K562 (cell line): Measurements from ENCODE around the gene POLR2H. TPM values are rescaled to one million over a fixed set of nuclear protein-coding genes. Genes with fewer than 3 reads are reported as not detected.

Experiments used
- ETV6 ChIP-seq, 3 experiments: fragments of 150-350 bp in 1 of 3; sonication (generic) in 1 of 3; formaldehyde crosslinking in 1 of 3; IDR thresholded peaks; 2 replicates each; pipeline versions ENCODE4 v1.6.1 to v1.8.0; 2014 to 2022; ENCODE audit warnings: borderline replicate concordance in 2 of 3, low read depth in 2 of 3, antibody characterized with exemption in 1 of 3, low read length in 1 of 3, mild to moderate bottlenecking in 1 of 3, missing genetic modification reagents in 1 of 3
- FOXJ3 ChIP-seq: sonication (generic); formaldehyde crosslinking; IDR thresholded peaks from 2 replicates; pipeline ENCODE4 v1.4.0; 2020; ENCODE audit warnings: mild to moderate bottlenecking, missing genetic modification reagents
- HDAC1 ChIP-seq, 2 experiments: fragments of 450-650 bp; IDR thresholded peaks; 2 replicates each; pipeline ENCODE4 v1.6.1; 2016 to 2017; ENCODE audit warnings: inconsistent platforms in 1 of 2, mild to moderate bottlenecking in 1 of 2, moderate library complexity in 1 of 2
- HNRNPH1 ChIP-seq: fragments of 200-400 bp; formaldehyde crosslinking; optimal IDR thresholded peaks from 2 replicates; pipeline ENCODE3; 2017; ENCODE audit warnings: low read depth, mild to moderate bottlenecking, low read length, moderate library complexity
- MNT ChIP-seq, 2 experiments: fragments of 450-650 bp; conservative IDR thresholded peaks; 2 replicates each; pipeline ENCODE4 v1.6.1; 2017; ENCODE audit warnings: mild to moderate bottlenecking in 2 of 2, moderate library complexity in 2 of 2
- MTA3 ChIP-seq: fragments of 450-650 bp; formaldehyde crosslinking; IDR thresholded peaks from 2 replicates; pipeline ENCODE4 v1.6.1; 2017; ENCODE audit warnings: mild to moderate bottlenecking, borderline replicate concordance
- NCOA2 ChIP-seq, 2 experiments: fragments of 450-650 bp; IDR thresholded peaks; 2 replicates each; pipeline ENCODE4 v1.6.1; 2018; ENCODE audit warnings: mild to moderate bottlenecking in 2 of 2, moderate library complexity in 1 of 2; ENCODE audit not compliant: partially characterized antibody in 2 of 2
- NELFE ChIP-seq: IDR thresholded peaks from 2 replicates; pipeline ENCODE4 v1.6.1; 2011; ENCODE audit warnings: mild to moderate bottlenecking; ENCODE audit not compliant: insufficient read depth, insufficient read length
- SIN3A ChIP-seq, 2 experiments: fragments of 150-350 bp in 1 of 2; IDR thresholded peaks; 2 replicates each; pipeline ENCODE4 v1.6.1; 2011 to 2016; ENCODE audit warnings: borderline replicate concordance in 2 of 2, low read depth in 2 of 2, low read length in 2 of 2, mild to moderate bottlenecking in 2 of 2, moderate library complexity in 2 of 2; ENCODE audit not compliant: control insufficient read depth in 1 of 2
- SRSF7 ChIP-seq: fragments of 200-400 bp; formaldehyde crosslinking; optimal IDR thresholded peaks from 2 replicates; pipeline ENCODE3; 2017; ENCODE audit warnings: mild to moderate bottlenecking, low read depth, low read length
- TAL1 ChIP-seq: fragments of 450-650 bp; IDR thresholded peaks from 2 replicates; pipeline ENCODE4 v1.6.1; 2016; ENCODE audit warnings: mild to moderate bottlenecking
- TARDBP ChIP-seq: fragments of 450-650 bp; IDR thresholded peaks from 2 replicates; pipeline ENCODE4 v1.6.1; 2016
- ZNF24 ChIP-seq: fragments of 450-650 bp; IDR thresholded peaks from 2 replicates; pipeline ENCODE4 v1.6.1; 2016
- ZZZ3 ChIP-seq: fragments of 450-650 bp; IDR thresholded peaks from 2 replicates; pipeline ENCODE4 v1.6.1; 2016; ENCODE audit warnings: antibody characterized with exemption, mild to moderate bottlenecking, moderate library complexity
- polyA plus RNA-seq, 8 experiments: library from polyadenylated mRNA; depleted of rRNA in 4 of 8; stranded (reverse) in 5 of 8; unstranded in 3 of 8; fragments of >200 nt; fragmentation: Nextera tagmentation in 2 of 8; fragmentation: Illumina TruSeq in 1 of 8; extraction: Ambion mirVana in 2 of 8; extraction: Trizol in 1 of 8; gene quantifications; 2 replicates each; pipeline versions ENCODE4 v1.2.1 to v1.2.3, GENCODE V29; 2011 to 2014; ENCODE audit warnings: inconsistent platforms in 1 of 8, missing spikeins in 1 of 8
- total RNA-seq, 7 experiments: library from RNA; depleted of rRNA in 6 of 7; stranded (reverse); fragments of >200 nt in 6 of 7; fragmentation: Illumina TruSeq in 2 of 7; extraction: Trizol in 2 of 7; gene quantifications; 2 replicates each; pipeline versions ENCODE4 v1.2.1 to v1.2.3, GENCODE V29; 2011 to 2021; ENCODE audit warnings: low replicate concordance in 1 of 7
- TF ChIP-seq, protein P1 (sequence below): fragments of 250-450 bp; sonication (Bioruptor Pico); IDR thresholded peaks from 2 replicates; pipeline ENCODE4 v1.8.0; 2022; ENCODE audit warnings: inconsistent platforms, mild to moderate bottlenecking, moderate library complexity, borderline replicate concordance
- TF ChIP-seq, protein P2 (sequence below): sonication (generic); formaldehyde crosslinking; IDR thresholded peaks from 2 replicates; pipeline ENCODE4 v1.8.1; 2022; ENCODE audit warnings: missing genetic modification reagents
- TF ChIP-seq, protein P3 (sequence below): fragments of 250-450 bp; sonication (Bioruptor Pico); IDR thresholded peaks from 2 replicates; pipeline ENCODE4 v1.8.0; 2021; ENCODE audit warnings: moderate library complexity, mild to moderate bottlenecking, inconsistent platforms

POLR2H gene
- total and polyA plus RNA-seq, 9 of the 15 experiments (the other 6 are each of a cell fraction or from before 2014, with no cell fraction given) = 128 to 512 (median 220) TPM

DNA sequence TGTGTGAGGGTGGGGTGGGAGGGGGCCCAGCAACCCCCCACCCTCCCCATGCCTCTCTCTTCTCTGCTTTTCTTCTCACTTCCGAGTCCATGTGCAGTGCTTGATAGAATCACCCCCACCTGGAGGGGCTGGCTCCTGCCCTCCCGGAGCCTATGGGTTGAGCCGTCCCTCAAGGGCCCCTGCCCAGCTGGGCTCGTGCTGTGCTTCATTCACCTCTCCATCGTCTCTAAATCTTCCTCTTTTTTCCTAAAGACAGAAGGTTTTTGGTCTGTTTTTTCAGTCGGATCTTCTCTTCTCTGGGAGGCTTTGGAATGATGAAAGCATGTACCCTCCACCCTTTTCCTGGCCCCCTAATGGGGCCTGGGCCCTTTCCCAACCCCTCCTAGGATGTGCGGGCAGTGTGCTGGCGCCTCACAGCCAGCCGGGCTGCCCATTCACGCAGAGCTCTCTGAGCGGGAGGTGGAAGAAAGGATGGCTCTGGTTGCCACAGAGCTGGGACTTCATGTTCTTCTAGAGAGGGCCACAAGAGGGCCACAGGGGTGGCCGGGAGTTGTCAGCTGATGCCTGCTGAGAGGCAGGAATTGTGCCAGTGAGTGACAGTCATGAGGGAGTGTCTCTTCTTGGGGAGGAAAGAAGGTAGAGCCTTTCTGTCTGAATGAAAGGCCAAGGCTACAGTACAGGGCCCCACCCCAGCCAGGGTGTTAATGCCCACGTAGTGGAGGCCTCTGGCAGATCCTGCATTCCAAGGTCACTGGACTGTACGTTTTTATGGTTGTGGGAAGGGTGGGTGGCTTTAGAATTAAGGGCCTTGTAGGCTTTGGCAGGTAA lies 16.0 kb upstream of the POLR2H start (continued):
- TF ChIP-seq, protein P1, sequence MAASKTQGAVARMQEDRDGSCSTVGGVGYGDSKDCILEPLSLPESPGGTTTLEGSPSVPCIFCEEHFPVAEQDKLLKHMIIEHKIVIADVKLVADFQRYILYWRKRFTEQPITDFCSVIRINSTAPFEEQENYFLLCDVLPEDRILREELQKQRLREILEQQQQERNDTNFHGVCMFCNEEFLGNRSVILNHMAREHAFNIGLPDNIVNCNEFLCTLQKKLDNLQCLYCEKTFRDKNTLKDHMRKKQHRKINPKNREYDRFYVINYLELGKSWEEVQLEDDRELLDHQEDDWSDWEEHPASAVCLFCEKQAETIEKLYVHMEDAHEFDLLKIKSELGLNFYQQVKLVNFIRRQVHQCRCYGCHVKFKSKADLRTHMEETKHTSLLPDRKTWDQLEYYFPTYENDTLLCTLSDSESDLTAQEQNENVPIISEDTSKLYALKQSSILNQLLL (CRISPR knock-in tag) = no peak
- TF ChIP-seq HDAC1 (IDR thresholded peaks at IDR 0.05) (0 out of 4 replicates have a peak, but pooled peaks of 1 of the 2 experiments have one; percentile 29), ZNF24 (no peak), MNT (conservative IDR thresholded peaks at IDR 0.05) (peak in 1 of 2 experiments; percentile 52; a peak in 2 of 4 replicates), SRSF7 (no peak), SIN3A (IDR thresholded peaks at IDR 0.05; ENCODE audit: borderline replicate concordance in 2 of 2, control insufficient read depth in 1 of 2, low read depth in 2 of 2, low read length in 2 of 2) (peak in 1 of 2 experiments; percentile 87; a peak in 2 of 4 replicates), FOXJ3 (CRISPR knock-in tag) (no peak), NCOA2 (IDR thresholded peaks at IDR 0.05; ENCODE audit: partially characterized antibody in 2 of 2) (no peak), TARDBP (no peak), TAL1 (no peak), HNRNPH1 (no peak), MTA3 (0 out of 2 replicates have a peak, but pooled peaks have one; percentile 41), NELFE (no peak), ZZZ3 (no peak), ETV6 (IDR thresholded peaks at IDR 0.05; ENCODE audit: borderline replicate concordance in 1 of 2, low read depth in 2 of 2, low read length in 1 of 2) (no peak), ETV6 (CRISPR knock-in tag; IDR thresholded peaks at IDR 0.05; ENCODE audit: borderline replicate concordance) (no peak)
- TF ChIP-seq, protein P2, sequence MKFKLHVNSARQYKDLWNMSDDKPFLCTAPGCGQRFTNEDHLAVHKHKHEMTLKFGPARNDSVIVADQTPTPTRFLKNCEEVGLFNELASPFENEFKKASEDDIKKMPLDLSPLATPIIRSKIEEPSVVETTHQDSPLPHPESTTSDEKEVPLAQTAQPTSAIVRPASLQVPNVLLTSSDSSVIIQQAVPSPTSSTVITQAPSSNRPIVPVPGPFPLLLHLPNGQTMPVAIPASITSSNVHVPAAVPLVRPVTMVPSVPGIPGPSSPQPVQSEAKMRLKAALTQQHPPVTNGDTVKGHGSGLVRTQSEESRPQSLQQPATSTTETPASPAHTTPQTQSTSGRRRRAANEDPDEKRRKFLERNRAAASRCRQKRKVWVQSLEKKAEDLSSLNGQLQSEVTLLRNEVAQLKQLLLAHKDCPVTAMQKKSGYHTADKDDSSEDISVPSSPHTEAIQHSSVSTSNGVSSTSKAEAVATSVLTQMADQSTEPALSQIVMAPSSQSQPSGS (CRISPR knock-in tag) = no peak
- TF ChIP-seq, protein P3, sequence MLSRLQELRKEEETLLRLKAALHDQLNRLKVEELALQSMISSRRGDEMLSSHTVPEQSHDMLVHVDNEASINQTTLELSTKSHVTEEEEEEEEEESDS = no peak
